Measurements from ENCODE around the gene SMAD6. TPM values are rescaled to one million over a fixed set of nuclear protein-coding genes. Genes with fewer than 3 reads are reported as not detected.

Gene SMAD6
- total and polyA plus RNA-seq, 11 donors, result 10.4 to 65.9 (median 20.6) TPM

- WGBS, 4 donors, result 60 to 71% (median 64%) methylated on average over 14 of the region's 14 CpGs
- Histone ChIP-seq H3K9me3 (no peaks in the 10 kb centered on the region), H3K27me3 (no peaks in the 10 kb centered on the region), H3K36me3 (peaks cover 0 to 53% (median 0%) of the 10 kb centered on the region in 9 donors), H3K4me1 (peaks cover 0 to 73% (median 14%) of the 10 kb centered on the region in 12 donors), H3K27ac (peak overlapping the region in 1 of 12 donors; percentile 5), H3K4me3 (no peak overlapping the region)
- intact Hi-C loops (cut with DNase I), result no loop called here
- TF ChIP-seq CTCF (IDR thresholded peaks at IDR 0.05), result no peak
- no peak for TF ChIP-seq POLR2A (IDR thresholded peaks at IDR 0.05)
- ATAC-seq (no peak), DNase-seq (peak in 1 of 5 donors; percentile 6)
Observed at GRCh38 chr15:66724732-66725463, 22.9 kb downstream of the SMAD6 start.

- Histone ChIP-seq H3K4me1 (peaks cover 0 to 75% (median 15%) of the 10 kb centered on the region in 12 donors), H3K4me3 (no peak overlapping the region), H3K27ac (peak overlapping the region in 1 of 12 donors; percentile 5), H3K36me3 (peaks cover 0 to 52% (median 0%) of the 10 kb centered on the region in 9 donors), H3K27me3 (no peaks in the 10 kb centered on the region), H3K9me3 (no peaks in the 10 kb centered on the region)
- TF ChIP-seq CTCF (IDR thresholded peaks at IDR 0.05), result no peak
- TF ChIP-seq POLR2A (IDR thresholded peaks at IDR 0.05), result no peak
- intact Hi-C loops (cut with DNase I), result no loop called here
- ATAC-seq, result peak in 2 of 4 donors; percentile 10 to 11
- peak in 1 of 5 donors; percentile 18 for DNase-seq
Observed at GRCh38 chr15:66725464-66725785, 23.4 kb downstream of the SMAD6 start.

DNA sequence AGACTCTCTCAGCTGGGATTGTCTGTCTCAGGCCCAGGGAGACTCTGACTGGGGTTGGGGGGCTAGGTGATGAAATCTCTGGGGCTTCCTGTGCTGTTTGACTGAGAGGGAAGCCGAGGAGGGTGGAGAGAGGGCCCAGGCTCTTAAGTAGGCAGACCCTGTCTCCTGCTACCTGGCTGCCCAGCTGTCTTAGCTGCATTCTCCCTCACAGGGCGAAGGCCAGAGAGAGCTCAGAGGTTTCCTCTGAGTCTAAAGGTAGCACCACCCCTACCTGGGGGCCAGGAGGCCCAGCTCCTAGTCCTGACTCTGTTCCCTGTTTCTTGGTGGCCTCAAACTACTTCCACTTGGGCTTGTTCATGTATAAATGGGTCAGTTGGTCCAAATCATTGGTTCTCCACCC, 24.4 kb downstream of the SMAD6 start:
- ATAC-seq (no peak), DNase-seq (peak in 1 of 5 donors; percentile 7)
- Histone ChIP-seq H3K4me3 (no peak overlapping the region), H3K36me3 (peaks cover 0 to 43% (median 3%) of the 10 kb centered on the region in 9 donors), H3K27me3 (no peaks in the 10 kb centered on the region), H3K9me3 (no peaks in the 10 kb centered on the region), H3K27ac (peak overlapping the region in 1 of 12 donors; percentile 1), H3K4me1 (peaks cover 0 to 65% (median 10%) of the 10 kb centered on the region in 12 donors)
- intact Hi-C loops (cut with DNase I), result no loop called here
- WGBS, 4 donors, result 82 to 92% (median 84%) methylated on average over 2 of the region's 2 CpGs
- TF ChIP-seq POLR2A (IDR thresholded peaks at IDR 0.05), result no peak
- TF ChIP-seq CTCF (IDR thresholded peaks at IDR 0.05), result no peak

GRCh38 chr15:66729331-66729951, 27.4 kb downstream of the SMAD6 start:
- 51 to 72% (median 60%) methylated on average over 20 to 26 of the region's 26 CpGs for WGBS, 4 donors
- Histone ChIP-seq H3K36me3 (peaks cover 0 to 20% (median 0%) of the 10 kb centered on the region in 9 donors), H3K4me1 (peaks cover 0 to 57% (median 16%) of the 10 kb centered on the region in 12 donors), H3K27me3 (no peaks in the 10 kb centered on the region), H3K4me3 (peak overlapping the region in 4 of 12 donors; percentile 22 to 42 (median 24)), H3K27ac (peak overlapping the region in 5 of 12 donors; percentile 32 to 74 (median 60)), H3K9me3 (no peaks in the 10 kb centered on the region)
- intact Hi-C loops (cut with DNase I), result no loop called here
- DNase-seq (no peak), ATAC-seq (peak in 1 of 4 donors; percentile 28)
- TF ChIP-seq CTCF (IDR thresholded peaks at IDR 0.05), result no peak
- TF ChIP-seq POLR2A (IDR thresholded peaks at IDR 0.05), result no peak

All from heart left ventricle (tissue), 16 donors.